GM18507 (cell line): ENCODE measurements around the gene PRKCB.

Source experiments
- DNase-seq: peaks from one replicate; pipeline ENCODE4 v3.0.0; 2011; ENCODE audit warnings: low read depth; ENCODE audit not compliant: insufficient read length; ENCODE audit errors: extremely low spot score
- FAIRE-seq: peaks from 2 replicates; lab custom pipeline; 2011; peaks lifted over from hg19 to GRCh38; lab: Jason Lieb, UNC

Gene PRKCB

GRCh38 chr16:24052329-24053098, 216.7 kb downstream of the PRKCB start:
- DNase-seq (no peak), FAIRE-seq (no peak)

- DNase-seq: no peak
- FAIRE-seq: no peak
Observed at GRCh38 chr16:24053099-24053946, 217.5 kb downstream of the PRKCB start.

GRCh38 chr16:24054741-24055491, 219.1 kb downstream of the PRKCB start:
- no peak for DNase-seq
- peak; percentile 5 for FAIRE-seq

- no peak for DNase-seq
- FAIRE-seq: no peak
Observed at GRCh38 chr16:24062270-24062817, 226.6 kb downstream of the PRKCB start.

- FAIRE-seq (no peak), DNase-seq (no peak)
Observed at GRCh38 chr16:24069036-24069590, 233.3 kb downstream of the PRKCB start.

- DNase-seq (peak; percentile 43), FAIRE-seq (peak; percentile 86)
Observed at GRCh38 chr16:24070851-24071250, 235.1 kb downstream of the PRKCB start.

- FAIRE-seq (no peak), DNase-seq (no peak)
Observed at GRCh38 chr16:24071666-24072360, 236.0 kb downstream of the PRKCB start.

GRCh38 chr16:24073321-24073720, 237.5 kb downstream of the PRKCB start:
- DNase-seq (no peak), FAIRE-seq (no peak)

GRCh38 chr16:24074574-24074973, 238.8 kb downstream of the PRKCB start:
- DNase-seq (no peak), FAIRE-seq (no peak)

GRCh38 chr16:24075302-24075701, 239.5 kb downstream of the PRKCB start:
- FAIRE-seq (no peak), DNase-seq (no peak)

- DNase-seq (peak; percentile 9), FAIRE-seq (peak; percentile 89)
Observed at GRCh38 chr16:24075931-24076716, 240.3 kb downstream of the PRKCB start.

GRCh38 chr16:24077292-24077691, 241.5 kb downstream of the PRKCB start:
- DNase-seq (no peak), FAIRE-seq (no peak)

- no peak for DNase-seq
- FAIRE-seq: no peak
Observed at GRCh38 chr16:24077966-24078365, 242.2 kb downstream of the PRKCB start.

- FAIRE-seq: no peak
- no peak for DNase-seq
Observed at GRCh38 chr16:24085666-24086065, 249.9 kb downstream of the PRKCB start.

GRCh38 chr16:24087891-24088410, 252.2 kb downstream of the PRKCB start:
- FAIRE-seq: no peak
- DNase-seq: no peak

- DNase-seq (no peak), FAIRE-seq (no peak)
Observed at GRCh38 chr16:24088767-24089166, 253.0 kb downstream of the PRKCB start.

GRCh38 chr16:24091125-24091524, 255.3 kb downstream of the PRKCB start:
- no peak for DNase-seq
- no peak for FAIRE-seq

- DNase-seq (no peak), FAIRE-seq (no peak)
Observed at GRCh38 chr16:24093049-24093448, 257.3 kb downstream of the PRKCB start.
